MM.1S (cell line): ENCODE data around the gene SMIM14.

Source experiments
- DNase-seq: peaks from one replicate; pipeline ENCODE4 v3.0.0-alpha.2; 2015
- H2AFZ ChIP-seq: fragments of 300-600 bp; sonication (generic); 2 replicates; pipeline ENCODE4 v1.6.0; 2016; ENCODE audit warnings: antibody characterized with exemption, low read length
- H3F3A ChIP-seq: fragments of 300-600 bp; sonication (generic); 2 replicates; pipeline ENCODE4 v1.6.1; 2016; ENCODE audit warnings: mild to moderate bottlenecking, antibody characterized with exemption, low read length, moderate library complexity, mixed read lengths; ENCODE audit not compliant: insufficient read depth
- H3K27ac ChIP-seq: fragments of 300-600 bp; sonication (generic); 2 replicates; pipeline ENCODE4 v1.5.1; 2016; ENCODE audit warnings: mild to moderate bottlenecking, low read length
- H3K27me3 ChIP-seq: fragments of 300-600 bp; sonication (generic); replicated peaks from 2 replicates; pipeline ENCODE4 v1.6.0; 2016; ENCODE audit warnings: low read length; ENCODE audit not compliant: insufficient read depth
- H3K36me3 ChIP-seq: fragments of 300-600 bp; sonication (generic); replicated peaks from 2 replicates; pipeline ENCODE4 v1.6.1; 2016; ENCODE audit warnings: mild to moderate bottlenecking, low read length, mixed read lengths; ENCODE audit not compliant: insufficient read depth
- H3K4me1 ChIP-seq: fragments of 300-600 bp; sonication (generic); 2 replicates; pipeline ENCODE4 v1.6.1; 2016; ENCODE audit warnings: low read length, mixed read lengths
- H3K4me2 ChIP-seq: fragments of 300-600 bp; sonication (generic); 2 replicates; pipeline ENCODE4 v1.6.0; 2016; ENCODE audit warnings: low read depth, low read length
- H3K4me3 ChIP-seq: fragments of 300-600 bp; sonication (generic); 2 replicates; pipeline ENCODE4 v1.5.1; 2016; ENCODE audit warnings: low read length, mixed read lengths
- H3K79me2 ChIP-seq: fragments of 300-600 bp; sonication (generic); 2 replicates; pipeline ENCODE4 v1.6.1; 2016; ENCODE audit warnings: mixed run types, low read length, mixed read lengths
- H3K9ac ChIP-seq: fragments of 300-600 bp; sonication (generic); 2 replicates; pipeline ENCODE4 v1.6.1; 2016; ENCODE audit warnings: low read length, mixed read lengths
- H3K9me2 ChIP-seq: fragments of 300-600 bp; sonication (generic); replicated peaks from 2 replicates; pipeline ENCODE4 v1.6.1; 2016; ENCODE audit warnings: mild to moderate bottlenecking, low read length, mixed read lengths; ENCODE audit not compliant: insufficient read depth
- H3K9me3 ChIP-seq: fragments of 300-600 bp; sonication (generic); replicated peaks from 2 replicates; pipeline ENCODE4 v1.6.1; 2016; ENCODE audit warnings: mild to moderate bottlenecking, low read length, mixed read lengths; ENCODE audit not compliant: insufficient read depth
- H4K20me1 ChIP-seq: fragments of 300-600 bp; sonication (generic); 2 replicates; pipeline ENCODE4 v1.6.1; 2016; ENCODE audit warnings: mild to moderate bottlenecking, low read length, moderate library complexity, mixed read lengths; ENCODE audit not compliant: insufficient read depth
- EZH2 ChIP-seq: fragments of 300-600 bp; sonication (generic); optimal IDR thresholded peaks from 2 replicates; pipeline ENCODE3; 2017; ENCODE audit warnings: low read depth, mild to moderate bottlenecking, antibody characterized with exemption, low read length, mixed read lengths
- EZH2phosphoT487 ChIP-seq: fragments of 300-600 bp; sonication (generic); IDR thresholded peaks from 2 replicates; pipeline ENCODE4 v1.6.1; 2018; ENCODE audit warnings: antibody characterized with exemption, low read length
- TF ChIP-seq, protein P1 (sequence below): fragments of 300-600 bp; sonication (generic); IDR thresholded peaks from 2 replicates; pipeline ENCODE4 v1.5.1; 2016; ENCODE audit warnings: antibody characterized with exemption, low read length, mixed read lengths

The SMIM14 gene

DNA sequence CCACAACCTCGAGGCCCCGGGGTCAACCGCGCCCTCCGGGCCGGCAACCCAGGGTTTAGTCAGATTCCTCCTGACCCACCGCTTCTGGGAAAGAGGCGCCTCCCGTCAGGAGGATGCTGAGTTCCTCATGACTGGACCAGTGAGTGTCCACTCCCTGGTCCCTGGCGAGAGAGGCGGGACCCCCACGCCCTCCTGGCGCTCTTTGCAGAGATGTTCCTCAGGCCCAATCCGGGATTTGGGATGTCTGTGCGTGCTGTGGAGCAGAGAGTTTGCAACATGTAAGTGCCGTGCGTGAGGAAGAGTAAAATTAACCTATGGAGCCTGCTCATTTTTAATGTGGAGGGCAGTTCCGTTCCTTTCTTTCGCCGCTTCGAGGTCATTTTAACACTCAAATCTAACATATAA lies 110.6 kb downstream of the SMIM14 start:
- no peak overlapping the region for H3K27ac ChIP-seq
- H3K36me3 ChIP-seq = no peaks in the 10 kb centered on the region
- H3F3A ChIP-seq = no peaks in the 10 kb centered on the region
- peaks cover 17% of the 10 kb centered on the region; the same call in 1 of the 2 replicates for H3K79me2 ChIP-seq
- H3K9ac ChIP-seq = peak overlapping the region; percentile 70
- H3K4me2 ChIP-seq = peak overlapping the region; percentile 74
- H3K4me1 ChIP-seq = no peaks in the 10 kb centered on the region
- H3K9me3 ChIP-seq = no peaks in the 10 kb centered on the region
- TF ChIP-seq EZH2 (no peak), EZH2phosphoT487 (no peak)
- TF ChIP-seq, protein P1, sequence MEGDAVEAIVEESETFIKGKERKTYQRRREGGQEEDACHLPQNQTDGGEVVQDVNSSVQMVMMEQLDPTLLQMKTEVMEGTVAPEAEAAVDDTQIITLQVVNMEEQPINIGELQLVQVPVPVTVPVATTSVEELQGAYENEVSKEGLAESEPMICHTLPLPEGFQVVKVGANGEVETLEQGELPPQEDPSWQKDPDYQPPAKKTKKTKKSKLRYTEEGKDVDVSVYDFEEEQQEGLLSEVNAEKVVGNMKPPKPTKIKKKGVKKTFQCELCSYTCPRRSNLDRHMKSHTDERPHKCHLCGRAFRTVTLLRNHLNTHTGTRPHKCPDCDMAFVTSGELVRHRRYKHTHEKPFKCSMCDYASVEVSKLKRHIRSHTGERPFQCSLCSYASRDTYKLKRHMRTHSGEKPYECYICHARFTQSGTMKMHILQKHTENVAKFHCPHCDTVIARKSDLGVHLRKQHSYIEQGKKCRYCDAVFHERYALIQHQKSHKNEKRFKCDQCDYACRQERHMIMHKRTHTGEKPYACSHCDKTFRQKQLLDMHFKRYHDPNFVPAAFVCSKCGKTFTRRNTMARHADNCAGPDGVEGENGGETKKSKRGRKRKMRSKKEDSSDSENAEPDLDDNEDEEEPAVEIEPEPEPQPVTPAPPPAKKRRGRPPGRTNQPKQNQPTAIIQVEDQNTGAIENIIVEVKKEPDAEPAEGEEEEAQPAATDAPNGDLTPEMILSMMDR = no peak; the same call in 1 of the 2 replicates
- peak; percentile 9 for DNase-seq
- peak overlapping the region; percentile 86 for H2AFZ ChIP-seq
- no peaks in the 10 kb centered on the region for H3K9me2 ChIP-seq
- H3K27me3 ChIP-seq = no peaks in the 10 kb centered on the region
- H3K4me3 ChIP-seq = peak overlapping the region; percentile 88
- no peaks in the 10 kb centered on the region for H4K20me1 ChIP-seq

- H3K4me2 ChIP-seq = peak within 1 kb of the TSS; percentile 74
- H2AFZ ChIP-seq = peak within 1 kb of the TSS; percentile 86
- H3F3A ChIP-seq = no peaks in the 10 kb centered on the region
- H3K27ac ChIP-seq = peak within 1 kb of the TSS; percentile 20; the same call in 1 of the 2 replicates
- H3K9me2 ChIP-seq = no peaks in the 10 kb centered on the region
- no peaks in the 10 kb centered on the region for H3K9me3 ChIP-seq
- H3K4me3 ChIP-seq = peak within 1 kb of the TSS; percentile 88
- H3K4me1 ChIP-seq = no peaks in the 10 kb centered on the region
- no peaks in the 10 kb centered on the region for H3K36me3 ChIP-seq
- peaks cover 17% of the 10 kb centered on the region; the same call in 1 of the 2 replicates for H3K79me2 ChIP-seq
- peak; percentile 96 for DNase-seq
- H4K20me1 ChIP-seq = no peaks in the 10 kb centered on the region
- no peak for TF ChIP-seq EZH2
- TF ChIP-seq, protein P1 = no peak
- TF ChIP-seq EZH2phosphoT487 = no peak
- H3K9ac ChIP-seq = peak within 1 kb of the TSS; percentile 70
- H3K27me3 ChIP-seq = no peaks in the 10 kb centered on the region
Observed at GRCh38 chr4:39527296-39528060, 111.2 kb downstream of the SMIM14 start, which contains the start of gene UGDH. Gene UGDH (minus strand): TSS chr4:39527439. CDS start chr4:39521512, 5,927 bp downstream.

GRCh38 chr4:39526765-39527295 lies 111.8 kb downstream of the SMIM14 start:
- peak overlapping the region; percentile 70; the same call in 1 of the 2 replicates for H3K9ac ChIP-seq
- H3K9me3 ChIP-seq = no peaks in the 10 kb centered on the region
- peak overlapping the region; percentile 86 for H2AFZ ChIP-seq
- H3K4me2 ChIP-seq = peak overlapping the region; percentile 74
- H3K36me3 ChIP-seq = no peaks in the 10 kb centered on the region
- H3K79me2 ChIP-seq = peaks cover 17% of the 10 kb centered on the region; the same call in 1 of the 2 replicates
- H3K4me3 ChIP-seq = peak overlapping the region; percentile 88
- H3K27me3 ChIP-seq = no peaks in the 10 kb centered on the region
- no peaks in the 10 kb centered on the region for H3F3A ChIP-seq
- H4K20me1 ChIP-seq = no peaks in the 10 kb centered on the region
- no peaks in the 10 kb centered on the region for H3K4me1 ChIP-seq
- H3K27ac ChIP-seq = no peak overlapping the region; the same call in 1 of the 2 replicates
- TF ChIP-seq, protein P1 = no peak
- no peak for TF ChIP-seq EZH2phosphoT487
- TF ChIP-seq EZH2 = no peak
- peak; percentile 9 for DNase-seq
- no peaks in the 10 kb centered on the region for H3K9me2 ChIP-seq
